Adrenal gland (tissue), 12 donors: ENCODE data around the gene CAMTA1. TPM values are rescaled to one million over a fixed set of nuclear protein-coding genes. Genes with fewer than 3 reads are reported as not detected.

ENCODE experiments used
- DNase-seq, 7 donors: peaks; one replicate each; pipeline ENCODE4 v3.0.0-alpha.2; 2019 to 2020
- H3K27ac ChIP-seq, 5 donors: fragments of 200-600 bp; sonication (generic) in 4 of 5; 1 replicate in 3 of 5; 2 replicates in 2 of 5; pipeline versions ENCODE4 v1.5.1 to v1.8.0; 2016 to 2020; ENCODE audit warnings: mild to moderate bottlenecking in 1 of 5
- H3K27me3 ChIP-seq: fragments of 200-600 bp; 2 replicates; pipeline ENCODE4 v1.8.0; 2021
- H3K36me3 ChIP-seq, 2 donors: fragments of 200-600 bp; replicated peaks in 1 of 2; 1 replicate in 1 of 2; 2 replicates in 1 of 2; pipeline versions ENCODE4 v1.5.1 to v1.8.0; 2018 to 2022
- H3K4me1 ChIP-seq, 2 donors: fragments of 200-600 bp; replicated peaks in 1 of 2; 1 replicate in 1 of 2; 2 replicates in 1 of 2; pipeline versions ENCODE4 v1.5.1 to v1.8.0; 2018 to 2021
- H3K4me3 ChIP-seq, 4 donors: fragments of 200-600 bp; sonication (generic) in 3 of 4; one replicate each; pipeline ENCODE4 v1.5.1; 2016 to 2018
- H3K9me3 ChIP-seq, 3 donors: fragments of 200-600 bp; sonication (generic) in 1 of 3; replicated peaks in 1 of 3; 1 replicate in 2 of 3; 2 replicates in 1 of 3; pipeline versions ENCODE4 v1.5.1 to v1.8.0; 2016 to 2021
- POLR2A ChIP-seq, 2 donors: fragments of 450-650 bp; IDR thresholded peaks; one replicate each; pipeline ENCODE4 v1.6.1; 2017; ENCODE audit warnings: antibody characterized with exemption in 2 of 2, mild to moderate bottlenecking in 2 of 2, moderate library complexity in 1 of 2
- WGBS, 4 donors: extraction: QIAGEN DNeasy Blood & Tissue Kit in 2 of 4; methylation state at CpG; one replicate each; pipeline versions ENCODE4 v1.1.5 to v1.1.7; 2013 to 2017; 5-methylcytosine and 5-hydroxymethylcytosine counted together
- intact Hi-C, 2 donors: fragments of 100-400 bp; cut with DNase I; formaldehyde crosslinking; loops; one replicate each; pipeline versions ENCODE4 v1.14.1 to v1.15.0; 2022 to 2023
- polyA plus RNA-seq, 3 donors: library from polyadenylated mRNA; stranded (reverse); fragments of 200-250 nt in 2 of 3; fragments of 350-450 nt in 1 of 3; fragmentation: Illumina TruSeq in 1 of 3; extraction: RNeasy Lipid Tissue Mini Kit (QIAGEN cat#74804) in 1 of 3; gene quantifications; one replicate each; pipeline ENCODE4 v1.2.3, GENCODE V29; 2013 to 2014
- total RNA-seq, 9 donors: library from RNA; depleted of rRNA in 4 of 9; stranded (reverse); fragments of >200 nt in 4 of 9; fragments of 120-200 nt in 1 of 9; fragmentation: NEBNext Ultra II Directional in 1 of 9; extraction: Animal tissue kit (Norgen Biotek cat#: 25700) in 1 of 9; gene quantifications; one replicate each; pipeline versions ENCODE4 v1.1.0 to v1.2.4, GENCODE V29; 2013 to 2023
- TF ChIP-seq, protein P1 (sequence below), 6 experiments: fragments of 450-650 bp in 4 of 6; fragments of 200-600 bp in 2 of 6; sonication (generic) in 1 of 6; IDR thresholded peaks; 1 replicate in 5 of 6; 2 replicates in 1 of 6; pipeline versions ENCODE4 v1.5.1 to v1.8.0; 2016 to 2021; ENCODE audit warnings: antibody characterized with exemption in 6 of 6, mild to moderate bottlenecking in 2 of 6, moderate library complexity in 1 of 6
- donor health status: healthy with polysubstance abuse.
- donor health status: Bipolar disorder and iron deficiency.
- donor health status: DM: yes; HTN: yes; CAD: no.
- donor health status: DM: no; HTN: no; CAD: no.
- donor health status: DM: no; HTN: no; CAD: no.
- donor health status: DM: yes; HTN: yes; CAD: no.

CAMTA1 gene
- total and polyA plus RNA-seq, 12 donors: 62.9 to 141 (median 96.9) TPM

DNA sequence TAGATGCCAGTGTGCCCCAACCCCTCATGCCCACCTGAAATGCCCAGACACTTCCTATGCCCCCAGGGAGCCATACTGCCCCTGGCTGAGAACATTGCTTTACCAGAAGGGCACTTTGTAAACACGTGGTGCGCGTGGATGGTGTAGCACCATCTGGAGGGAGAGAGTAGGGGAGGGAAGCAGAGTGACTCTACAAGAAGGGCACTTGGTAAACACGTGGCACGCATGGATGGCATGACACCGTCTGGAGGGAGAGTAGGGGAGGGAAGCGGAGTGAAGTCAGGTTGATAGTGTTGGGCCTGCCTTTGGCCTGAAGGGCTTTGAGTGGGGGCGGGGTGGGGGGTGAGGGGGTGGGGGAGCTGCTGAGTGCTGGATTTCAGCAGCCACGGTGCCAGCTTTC is 661.8 kb downstream of the CAMTA1 start:
- Histone ChIP-seq H3K27ac (no peak overlapping the region), H3K4me1 (no peaks in the 10 kb centered on the region), H3K36me3 (no peaks in the 10 kb centered on the region), H3K27me3 (no peaks in the 10 kb centered on the region), H3K4me3 (no peak overlapping the region), H3K9me3 (no peaks in the 10 kb centered on the region)
- intact Hi-C loops: no loop called here
- no peak for DNase-seq
- 89 to 91% (median 90%) methylated on average over 7 to 9 of the region's 9 CpGs for WGBS, 4 donors
- TF ChIP-seq, protein P1, sequence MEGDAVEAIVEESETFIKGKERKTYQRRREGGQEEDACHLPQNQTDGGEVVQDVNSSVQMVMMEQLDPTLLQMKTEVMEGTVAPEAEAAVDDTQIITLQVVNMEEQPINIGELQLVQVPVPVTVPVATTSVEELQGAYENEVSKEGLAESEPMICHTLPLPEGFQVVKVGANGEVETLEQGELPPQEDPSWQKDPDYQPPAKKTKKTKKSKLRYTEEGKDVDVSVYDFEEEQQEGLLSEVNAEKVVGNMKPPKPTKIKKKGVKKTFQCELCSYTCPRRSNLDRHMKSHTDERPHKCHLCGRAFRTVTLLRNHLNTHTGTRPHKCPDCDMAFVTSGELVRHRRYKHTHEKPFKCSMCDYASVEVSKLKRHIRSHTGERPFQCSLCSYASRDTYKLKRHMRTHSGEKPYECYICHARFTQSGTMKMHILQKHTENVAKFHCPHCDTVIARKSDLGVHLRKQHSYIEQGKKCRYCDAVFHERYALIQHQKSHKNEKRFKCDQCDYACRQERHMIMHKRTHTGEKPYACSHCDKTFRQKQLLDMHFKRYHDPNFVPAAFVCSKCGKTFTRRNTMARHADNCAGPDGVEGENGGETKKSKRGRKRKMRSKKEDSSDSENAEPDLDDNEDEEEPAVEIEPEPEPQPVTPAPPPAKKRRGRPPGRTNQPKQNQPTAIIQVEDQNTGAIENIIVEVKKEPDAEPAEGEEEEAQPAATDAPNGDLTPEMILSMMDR (IDR thresholded peaks at IDR 0.05): no peak
- TF ChIP-seq POLR2A (IDR thresholded peaks at IDR 0.05): no peak

DNA sequence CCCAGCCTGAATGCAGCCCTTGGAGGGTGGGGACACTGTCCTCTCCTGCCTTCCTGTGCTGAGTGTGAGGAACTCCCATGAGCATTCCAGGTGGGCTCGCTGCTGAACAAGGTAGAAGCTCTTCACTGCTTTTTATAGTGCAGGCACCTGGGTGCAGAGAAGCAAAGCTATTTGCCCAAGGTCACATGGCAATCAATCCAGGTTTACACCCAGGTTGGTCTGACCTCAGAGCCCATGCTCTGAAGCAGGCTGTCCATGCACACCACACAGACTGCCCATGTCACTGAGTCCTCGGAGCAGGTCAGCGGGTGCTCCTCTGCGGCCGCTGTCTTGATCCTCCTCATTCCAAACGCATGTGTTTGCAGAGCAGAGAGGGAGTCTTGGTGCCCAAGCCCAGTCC is 662.5 kb downstream of the CAMTA1 start:
- no peaks in the 10 kb centered on the region for H3K36me3 ChIP-seq
- H3K27me3 ChIP-seq: no peaks in the 10 kb centered on the region
- H3K4me1 ChIP-seq: no peaks in the 10 kb centered on the region
- DNase-seq: no peak
- H3K27ac ChIP-seq: no peak overlapping the region
- TF ChIP-seq, protein P1 (IDR thresholded peaks at IDR 0.05): no peak
- TF ChIP-seq POLR2A (IDR thresholded peaks at IDR 0.05): no peak
- 87 to 100% (median 94%) methylated on average over 4 to 6 of the region's 6 CpGs for WGBS, 4 donors
- H3K4me3 ChIP-seq: no peak overlapping the region
- H3K9me3 ChIP-seq: no peaks in the 10 kb centered on the region
- intact Hi-C loops: no loop called here

DNA sequence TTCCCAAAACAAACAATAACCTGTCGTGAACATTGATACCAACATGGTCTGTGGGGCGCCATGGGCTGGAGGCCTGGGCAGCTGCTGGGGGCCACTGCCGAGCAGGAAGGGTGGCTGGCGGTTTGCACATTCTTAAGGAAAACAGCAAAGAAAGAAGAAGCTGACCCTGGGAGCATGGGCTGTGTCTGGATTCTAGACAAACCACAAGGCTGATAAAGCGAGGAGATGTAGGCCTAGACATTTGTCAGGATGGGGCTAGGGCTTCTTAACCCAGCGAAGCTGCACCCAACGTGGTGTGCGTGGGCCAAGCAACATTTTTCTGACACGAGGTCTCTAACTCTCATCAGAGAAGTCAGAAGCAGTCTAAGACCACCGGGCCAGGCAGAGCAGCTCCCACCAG is 663.7 kb downstream of the CAMTA1 start:
- Histone ChIP-seq H3K27me3 (no peaks in the 10 kb centered on the region), H3K27ac (no peak overlapping the region), H3K4me3 (no peak overlapping the region), H3K4me1 (no peaks in the 10 kb centered on the region), H3K36me3 (no peaks in the 10 kb centered on the region), H3K9me3 (no peaks in the 10 kb centered on the region)
- 92 to 98% (median 93%) methylated on average over 5 to 10 of the region's 10 CpGs for WGBS, 4 donors
- no peak for TF ChIP-seq POLR2A (IDR thresholded peaks at IDR 0.05)
- TF ChIP-seq, protein P1 (IDR thresholded peaks at IDR 0.05): no peak
- intact Hi-C loops: no loop called here
- no peak for DNase-seq

DNA sequence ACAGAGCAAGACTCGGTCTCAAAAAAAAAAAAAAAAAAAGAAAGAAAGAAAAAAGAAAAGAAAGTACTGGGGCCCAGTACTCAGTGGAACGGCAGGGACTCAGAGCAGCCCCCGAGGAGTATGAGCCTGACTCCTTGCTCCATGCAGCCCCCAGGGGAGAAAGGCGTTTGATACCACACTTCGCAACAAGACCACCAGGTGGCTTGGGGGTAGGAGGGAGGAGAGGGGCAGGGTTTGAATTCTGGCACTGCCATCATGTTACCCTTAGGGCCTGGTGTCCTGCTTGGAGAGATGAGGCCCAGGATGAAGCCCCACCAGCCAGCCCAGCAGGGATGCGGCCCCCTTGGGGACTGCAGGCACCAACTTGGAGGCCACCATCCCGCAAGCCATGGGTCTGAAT is 664.5 kb downstream of the CAMTA1 start:
- no peak for DNase-seq
- Histone ChIP-seq H3K27ac (no peak overlapping the region), H3K36me3 (no peaks in the 10 kb centered on the region), H3K9me3 (no peaks in the 10 kb centered on the region), H3K27me3 (no peaks in the 10 kb centered on the region), H3K4me1 (no peaks in the 10 kb centered on the region), H3K4me3 (no peak overlapping the region)
- 93 to 98% (median 96%) methylated on average over 5 to 7 of the region's 7 CpGs for WGBS, 4 donors
- TF ChIP-seq, protein P1 (IDR thresholded peaks at IDR 0.05): no peak
- TF ChIP-seq POLR2A (IDR thresholded peaks at IDR 0.05): no peak
- intact Hi-C loops: loop anchor here (5.0 kb wide), 1 partner anchor 198 kb away; no protein-coding TSS in a partner anchor
